HEK293 (cell line): ENCODE results near the gene ADAMTSL4.

ENCODE experiments used
- CTCF ChIA-PET: fragments of 350-600 bp; formaldehyde crosslinking; extraction: SDS; loops from one replicate; lab custom pipeline; 2021; ENCODE audit warnings: antibody characterized with exemption; lab: Yijun Ruan, JAX
- POLR2A ChIA-PET: fragments of 300-600 bp; formaldehyde crosslinking; extraction: SDS; loops from one replicate; lab custom pipeline; 2020; ENCODE audit warnings: antibody characterized with exemption, inconsistent platforms; lab: Yijun Ruan, JAX
- H3K27ac ChIP-seq: fragments of 200-500 bp; sonication (Bioruptor generic); 2 replicates; pipeline ENCODE4 v1.5.1; 2014; ENCODE audit warnings: low read depth, low read length, control low read depth, inconsistent platforms; ENCODE audit errors: extremely low read depth
- H3K36me3 ChIP-seq, 2 experiments: fragments of 200-500 bp in 1 of 2; sonication (Bioruptor generic) in 1 of 2; 1 replicate in 1 of 2; 2 replicates in 1 of 2; pipeline ENCODE4 v1.5.1; 2014 to 2017; ENCODE audit warnings: inconsistent platforms in 2 of 2, low read length in 2 of 2; ENCODE audit not compliant: control insufficient read depth in 2 of 2, insufficient read depth in 1 of 2
- H3K4me1 ChIP-seq: fragments of 200-500 bp; sonication (Bioruptor generic); 2 replicates; pipeline ENCODE4 v1.5.1; 2014; ENCODE audit warnings: mild to moderate bottlenecking, low read length, inconsistent platforms; ENCODE audit not compliant: control insufficient read depth, insufficient read depth
- H3K4me3 ChIP-seq: 2 replicates; pipeline ENCODE4 v1.5.1; 2011; ENCODE audit warnings: low read depth, mild to moderate bottlenecking, control low read depth, low read length, moderate library complexity
- H3K9me3 ChIP-seq: fragments of 200-500 bp; sonication (Bioruptor generic); 2 replicates; pipeline ENCODE4 v1.5.1; 2014; ENCODE audit warnings: low read depth, low read length, inconsistent platforms; ENCODE audit not compliant: control insufficient read depth, insufficient read depth
- GFI1B ChIP-seq: fragments of 450-650 bp; formaldehyde crosslinking; IDR thresholded peaks from 2 replicates; pipeline ENCODE4 v1.5.1; 2016; ENCODE audit warnings: missing biosample characterization, missing genetic modification characterization
- GLI2 ChIP-seq: fragments of 450-650 bp; formaldehyde crosslinking; IDR thresholded peaks from 2 replicates; pipeline ENCODE4; 2017; ENCODE audit warnings: missing biosample characterization, missing genetic modification characterization, low read depth, borderline replicate concordance
- HOXD13 ChIP-seq: sonication (generic); formaldehyde crosslinking; IDR thresholded peaks from 2 replicates; pipeline ENCODE4 v1.8.0; 2022; ENCODE audit warnings: missing genetic modification reagents, borderline replicate concordance
- KLF7 ChIP-seq: fragments of 450-650 bp; formaldehyde crosslinking; IDR thresholded peaks from 2 replicates; pipeline ENCODE4 v1.5.1; 2016; ENCODE audit warnings: missing biosample characterization, missing genetic modification characterization, borderline replicate concordance
- KLF8 ChIP-seq: fragments of 450-650 bp; formaldehyde crosslinking; IDR thresholded peaks from 2 replicates; pipeline ENCODE4 v1.5.1; 2016; ENCODE audit warnings: missing biosample characterization, missing genetic modification characterization
- REST ChIP-seq: fragments of 450-650 bp; formaldehyde crosslinking; IDR thresholded peaks from 2 replicates; pipeline ENCODE4 v1.5.1; 2016; ENCODE audit warnings: missing biosample characterization, missing genetic modification characterization
- SCRT2 ChIP-seq: fragments of 450-650 bp; formaldehyde crosslinking; IDR thresholded peaks from 2 replicates; pipeline ENCODE4 v1.5.1; 2016; ENCODE audit warnings: missing biosample characterization, missing genetic modification characterization
- ZIC2 ChIP-seq: fragments of 450-650 bp; formaldehyde crosslinking; IDR thresholded peaks from 2 replicates; pipeline ENCODE4 v1.5.1; 2016; ENCODE audit warnings: missing biosample characterization, missing genetic modification characterization
- ZNF121 ChIP-seq: fragments of 450-650 bp; formaldehyde crosslinking; IDR thresholded peaks from 2 replicates; pipeline ENCODE4 v1.5.1; 2016; ENCODE audit warnings: missing biosample characterization, missing genetic modification characterization
- ZNF148 ChIP-seq: fragments of 450-650 bp; formaldehyde crosslinking; IDR thresholded peaks from 2 replicates; pipeline ENCODE4 v1.5.0; 2017; ENCODE audit warnings: missing biosample characterization, missing genetic modification characterization, borderline replicate concordance
- ZNF19 ChIP-seq: fragments of 450-650 bp; formaldehyde crosslinking; IDR thresholded peaks from 2 replicates; pipeline ENCODE4; 2016; ENCODE audit warnings: missing biosample characterization, missing genetic modification characterization, low read depth
- ZNF221 ChIP-seq: fragments of 450-650 bp; formaldehyde crosslinking; IDR thresholded peaks from 2 replicates; pipeline ENCODE4 v1.5.1; 2017; ENCODE audit warnings: missing biosample characterization, missing genetic modification characterization, borderline replicate concordance
- ZNF292 ChIP-seq: fragments of 450-650 bp; formaldehyde crosslinking; IDR thresholded peaks from 2 replicates; pipeline ENCODE4 v1.5.1; 2016; ENCODE audit warnings: low read depth, missing biosample characterization, missing genetic modification characterization, borderline replicate concordance
- ZNF335 ChIP-seq: fragments of 450-650 bp; formaldehyde crosslinking; conservative IDR thresholded peaks from 2 replicates; pipeline ENCODE4 v1.5.1; 2016; ENCODE audit warnings: missing biosample characterization, missing genetic modification characterization
- ZNF350 ChIP-seq: fragments of 450-650 bp; formaldehyde crosslinking; IDR thresholded peaks from 2 replicates; pipeline ENCODE4 v1.5.0; 2017; ENCODE audit warnings: missing biosample characterization, mild to moderate bottlenecking, missing genetic modification characterization
- ZNF366 ChIP-seq: fragments of 450-650 bp; formaldehyde crosslinking; conservative IDR thresholded peaks from 2 replicates; pipeline ENCODE4 v1.5.1; 2016; ENCODE audit warnings: missing biosample characterization, missing genetic modification characterization
- ZNF398 ChIP-seq: fragments of 450-650 bp; formaldehyde crosslinking; IDR thresholded peaks from 2 replicates; pipeline ENCODE4 v1.5.1; 2017; ENCODE audit warnings: missing biosample characterization, missing genetic modification characterization
- ZNF561 ChIP-seq: fragments of 450-650 bp; IDR thresholded peaks from 2 replicates; pipeline ENCODE4 v1.5.1; 2018; ENCODE audit warnings: missing biosample characterization, missing genetic modification characterization, borderline replicate concordance
- ZNF571 ChIP-seq: fragments of 450-650 bp; formaldehyde crosslinking; IDR thresholded peaks from 2 replicates; pipeline ENCODE4 v1.5.0; 2017; ENCODE audit warnings: missing biosample characterization, missing genetic modification characterization
- ZNF76 ChIP-seq: fragments of 450-650 bp; formaldehyde crosslinking; IDR thresholded peaks from 2 replicates; pipeline ENCODE4; 2016; ENCODE audit warnings: low read depth, missing biosample characterization, missing genetic modification characterization, borderline replicate concordance
- ZSCAN23 ChIP-seq: fragments of 450-650 bp; formaldehyde crosslinking; IDR thresholded peaks from 2 replicates; pipeline ENCODE4 v1.5.1; 2016; ENCODE audit warnings: missing biosample characterization, missing genetic modification characterization
- ZSCAN5A ChIP-seq: fragments of 450-650 bp; formaldehyde crosslinking; IDR thresholded peaks from 2 replicates; pipeline ENCODE4 v1.5.1; 2016; ENCODE audit warnings: missing biosample characterization, missing genetic modification characterization

The ADAMTSL4 gene

GRCh38 chr1:150558761-150559655, 9.8 kb downstream of the ADAMTSL4 start (continued):
- TF ChIP-seq REST (tag by site-specific recombination): 0 out of 2 replicates have a peak, but pooled peaks have one; percentile 20
- peak; percentile 75 for TF ChIP-seq ZNF121 (tag by site-specific recombination)
- no peak for TF ChIP-seq ZNF398 (tag by site-specific recombination)
- no peak for TF ChIP-seq ZNF350 (tag by site-specific recombination)
- no peak for TF ChIP-seq ZNF221
- TF ChIP-seq ZIC2: peak; percentile 62
- TF ChIP-seq ZSCAN23 (tag by site-specific recombination): no peak
- TF ChIP-seq ZNF76 (tag by site-specific recombination): no peak
- no peak for TF ChIP-seq ZNF571
- no peak for TF ChIP-seq ZNF292 (tag by site-specific recombination)
- TF ChIP-seq ZNF335: no peak

GRCh38 chr1:150559656-150560010, 10.4 kb downstream of the ADAMTSL4 start:
- H3K4me1 ChIP-seq: peaks cover 18% of the 10 kb centered on the region
- H3K27ac ChIP-seq: no peak overlapping the region
- ChIA-PET CTCF (interaction anchor here (0.6 to 5.1 kb wide), 22 partner anchors 11 to 1631 kb away, joined by 3 to 135 read pairs (median 6); partner anchors contain the start of genes ADAMTSL4, ENSA, MCL1 and TARS2), POLR2A (interaction anchor here (0.8 to 8.8 kb wide), 4 partner anchors 14 to 70 kb away, joined by 3 to 272 read pairs (median 5); partner anchors contain the start of genes ENSA and MCL1)
- TF ChIP-seq KLF8: no peak
- no peaks in the 10 kb centered on the region for H3K9me3 ChIP-seq
- peaks cover 0 to 6% of the 10 kb centered on the region in 2 experiments; a peak in 1 of 3 replicates for H3K36me3 ChIP-seq
- H3K4me3 ChIP-seq: no peak overlapping the region

- peaks cover 0 to 6% of the 10 kb centered on the region in 2 experiments; a peak in 1 of 3 replicates for H3K36me3 ChIP-seq
- no peaks in the 10 kb centered on the region for H3K9me3 ChIP-seq
- CTCF ChIA-PET: interaction anchor here (0.6 to 5.1 kb wide), 37 partner anchors 12 to 1631 kb away, joined by 3 to 135 read pairs (median 5); partner anchors contain the start of genes ADAMTSL4, ENSA, FALEC and MCL1
- peaks cover 21% of the 10 kb centered on the region for H3K4me1 ChIP-seq
- POLR2A ChIA-PET: interaction anchor here (0.8 to 8.8 kb wide), 7 partner anchors 9 to 196 kb away, joined by 3 to 272 read pairs (median 4); partner anchors contain the start of genes ENSA, MCL1 and RPRD2
- H3K4me3 ChIP-seq: no peak overlapping the region
- H3K27ac ChIP-seq: no peak overlapping the region
- no peak for TF ChIP-seq KLF7 (tag by site-specific recombination)
- no peak for TF ChIP-seq ZNF148
- TF ChIP-seq ZNF366 (tag by site-specific recombination): no peak
- TF ChIP-seq ZSCAN23 (tag by site-specific recombination): no peak
- TF ChIP-seq GFI1B (tag by site-specific recombination): no peak
- TF ChIP-seq ZSCAN5A (tag by site-specific recombination): no peak
- no peak for TF ChIP-seq GLI2
- peak; percentile 100 for TF ChIP-seq SCRT2
- no peak for TF ChIP-seq HOXD13 (CRISPR knock-in tag)
- TF ChIP-seq ZNF19 (tag by site-specific recombination): no peak
- TF ChIP-seq ZNF561 (tag by site-specific recombination): no peak
These were observed 10.8 kb downstream of the ADAMTSL4 start for GRCh38 chr1:150560011-150560438.
